SW480 (cell line): ENCODE data around the gene GPANK1.

Experiments
- DNase-seq: peaks from one replicate; pipeline ENCODE4 v3.0.0-alpha.2; 2016; ENCODE audit warnings: low spot score

GPANK1 gene

DNA sequence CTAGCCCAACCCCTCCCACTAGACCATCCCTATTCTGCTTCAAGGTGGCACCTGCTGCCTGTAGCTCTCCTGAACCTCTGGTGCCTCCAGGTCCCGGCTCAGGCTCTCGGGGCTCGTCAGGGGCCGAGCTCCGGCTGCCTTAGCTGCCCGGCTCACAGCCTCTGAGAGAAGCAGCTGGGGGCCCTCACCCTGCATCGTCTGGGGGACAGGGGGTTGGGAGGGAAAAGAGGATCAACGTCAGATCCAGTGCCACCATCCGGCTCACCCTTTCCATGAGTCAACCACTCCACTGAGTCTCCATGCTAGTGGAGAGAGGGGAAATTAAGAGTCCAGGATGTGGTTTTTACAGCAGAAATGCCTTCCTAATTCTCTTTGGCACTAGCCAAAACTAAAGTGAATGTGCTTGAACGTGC, 25.3 kb downstream of the GPANK1 start:
- DNase-seq: no peak

GRCh38 chr6:31639043-31639442, 25.8 kb downstream of the GPANK1 start:
- no peak for DNase-seq

- no peak for DNase-seq
Measured at GRCh38 chr6:31636698-31637596, 27.9 kb downstream of the GPANK1 start.

- DNase-seq: no peak
Measured at GRCh38 chr6:31634969-31635575, 29.7 kb downstream of the GPANK1 start.

DNA sequence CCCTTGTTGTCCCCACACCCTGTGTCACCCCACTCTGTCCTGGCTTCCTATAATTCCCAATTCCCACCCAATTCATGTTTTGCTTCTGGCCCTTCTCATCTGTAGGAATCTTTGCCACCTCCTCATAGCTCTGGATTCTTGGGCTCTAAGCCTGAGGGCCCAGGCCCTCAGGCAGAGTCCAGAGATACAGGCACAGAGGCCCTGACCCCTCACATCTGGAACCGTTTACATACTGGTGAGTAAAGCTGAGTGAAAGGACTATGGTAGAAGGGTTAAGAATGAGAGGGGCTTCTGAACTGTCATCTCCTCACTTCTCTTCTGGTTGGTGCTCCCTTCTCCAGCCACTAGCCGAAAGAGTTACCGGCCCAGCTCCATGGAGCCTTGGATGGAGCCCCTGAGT, 30.7 kb downstream of the GPANK1 start:
- DNase-seq: no peak

- DNase-seq: no peak
Measured at GRCh38 chr6:31633447-31633846, 31.4 kb downstream of the GPANK1 start.

GRCh38 chr6:31632279-31632946, 32.4 kb downstream of the GPANK1 start:
- DNase-seq: no peak

DNA sequence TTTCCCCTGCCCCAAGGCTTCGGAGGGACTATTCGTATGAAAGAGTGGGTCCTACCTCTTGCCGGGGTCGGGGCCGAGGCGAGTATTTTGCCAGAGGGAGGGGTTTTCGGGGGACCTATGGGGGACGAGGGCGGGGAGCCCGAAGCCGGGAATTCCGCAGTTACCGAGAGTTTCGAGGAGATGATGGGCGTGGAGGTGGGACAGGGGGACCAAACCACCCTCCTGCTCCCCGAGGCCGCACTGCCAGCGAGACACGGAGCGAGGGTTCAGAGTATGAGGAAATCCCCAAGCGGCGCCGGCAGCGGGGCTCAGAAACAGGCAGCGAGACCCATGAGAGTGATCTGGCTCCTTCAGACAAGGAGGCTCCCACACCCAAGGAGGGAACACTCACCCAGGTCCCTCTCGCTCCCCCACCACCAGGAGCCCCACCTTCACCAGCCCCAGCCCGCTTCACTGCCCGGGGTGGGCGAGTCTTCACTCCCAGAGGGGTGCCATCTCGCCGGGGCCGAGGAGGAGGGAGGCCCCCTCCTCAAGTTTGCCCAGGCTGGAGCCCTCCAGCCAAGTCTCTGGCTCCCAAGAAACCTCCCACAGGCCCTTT, 33.0 kb downstream of the GPANK1 start:
- DNase-seq: no peak

GRCh38 chr6:31631209-31631608, 33.6 kb downstream of the GPANK1 start:
- no peak for DNase-seq

GRCh38 chr6:31630177-31630934, 34.4 kb downstream of the GPANK1 start:
- DNase-seq: no peak

DNA sequence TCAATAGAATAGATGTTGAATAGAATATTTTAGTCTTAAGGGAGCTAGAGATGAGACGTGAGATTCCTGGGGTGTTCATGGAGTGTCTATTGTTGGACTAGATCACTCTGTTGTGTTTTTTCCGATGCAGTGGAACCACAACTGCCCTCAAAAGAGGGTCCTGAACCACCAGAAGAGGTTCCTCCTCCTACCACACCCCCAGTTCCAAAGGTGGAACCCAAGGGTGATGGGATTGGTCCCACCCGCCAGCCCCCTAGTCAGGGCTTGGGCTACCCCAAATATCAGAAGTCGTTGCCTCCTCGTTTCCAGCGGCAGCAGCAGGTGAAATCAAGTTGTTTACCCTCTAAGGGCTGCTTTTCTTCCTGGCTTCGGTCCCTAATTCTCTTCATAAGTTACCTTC, 35.8 kb downstream of the GPANK1 start:
- no peak for DNase-seq

DNA sequence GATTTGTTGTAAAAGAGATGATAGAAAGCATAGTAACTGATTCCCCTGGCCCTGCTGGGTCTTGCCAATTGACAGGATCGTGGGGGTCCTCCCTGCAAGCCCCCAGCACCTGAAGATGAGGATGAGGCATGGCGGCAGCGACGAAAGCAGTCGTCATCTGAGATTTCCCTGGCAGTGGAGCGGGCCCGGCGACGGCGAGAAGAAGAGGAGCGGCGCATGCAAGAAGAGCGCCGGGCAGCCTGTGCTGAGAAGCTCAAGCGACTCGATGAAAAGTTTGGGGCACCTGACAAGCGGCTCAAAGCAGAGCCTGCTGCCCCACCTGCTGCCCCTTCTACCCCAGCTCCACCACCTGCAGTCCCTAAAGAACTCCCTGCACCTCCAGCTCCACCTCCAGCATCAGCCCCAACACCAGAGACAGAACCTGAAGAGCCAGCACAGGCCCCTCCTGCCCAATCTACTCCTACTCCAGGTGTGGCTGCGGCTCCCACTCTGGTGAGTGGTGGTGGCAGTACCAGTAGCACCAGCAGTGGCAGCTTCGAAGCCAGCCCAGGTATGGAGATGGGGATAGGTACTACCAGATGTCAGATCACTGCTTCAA, 37.0 kb downstream of the GPANK1 start:
- DNase-seq: no peak

GRCh38 chr6:31626952-31627351, 37.8 kb downstream of the GPANK1 start:
- DNase-seq: no peak

GRCh38 chr6:31624070-31624469, 40.7 kb downstream of the GPANK1 start:
- DNase-seq: no peak

DNA sequence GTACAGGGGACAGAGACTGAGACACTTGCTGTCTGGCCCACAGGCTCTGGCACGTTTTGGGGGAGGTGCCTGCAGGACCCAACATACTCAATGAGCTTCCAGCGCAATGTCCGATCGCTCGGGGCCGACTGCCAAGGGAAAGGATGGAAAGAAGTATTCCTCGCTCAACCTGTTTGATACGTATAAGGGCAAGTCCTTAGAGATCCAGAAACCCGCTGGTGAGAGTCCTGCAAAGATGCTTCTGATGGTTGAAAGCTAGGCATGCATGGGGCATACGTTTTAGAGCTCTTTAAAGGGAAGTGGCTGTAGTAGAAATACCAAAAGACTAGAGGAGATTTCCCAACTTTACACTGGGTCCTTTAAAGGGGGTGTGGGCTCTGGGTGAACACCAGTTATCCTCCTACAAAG, 42.1 kb downstream of the GPANK1 start:
- no peak for DNase-seq

- no peak for DNase-seq
Measured at GRCh38 chr6:31621991-31622390, 42.8 kb downstream of the GPANK1 start.

- DNase-seq: no peak
Measured at GRCh38 chr6:31621320-31621939, 43.4 kb downstream of the GPANK1 start.

GRCh38 chr6:31620586-31621319, 44.0 kb downstream of the GPANK1 start, which contains the start of gene PRRC2A:
PRRC2A (plus strand) TSS chr6:31620715; CDS start chr6:31622790, 2,075 bp downstream.
- DNase-seq: peak; percentile 68

DNA sequence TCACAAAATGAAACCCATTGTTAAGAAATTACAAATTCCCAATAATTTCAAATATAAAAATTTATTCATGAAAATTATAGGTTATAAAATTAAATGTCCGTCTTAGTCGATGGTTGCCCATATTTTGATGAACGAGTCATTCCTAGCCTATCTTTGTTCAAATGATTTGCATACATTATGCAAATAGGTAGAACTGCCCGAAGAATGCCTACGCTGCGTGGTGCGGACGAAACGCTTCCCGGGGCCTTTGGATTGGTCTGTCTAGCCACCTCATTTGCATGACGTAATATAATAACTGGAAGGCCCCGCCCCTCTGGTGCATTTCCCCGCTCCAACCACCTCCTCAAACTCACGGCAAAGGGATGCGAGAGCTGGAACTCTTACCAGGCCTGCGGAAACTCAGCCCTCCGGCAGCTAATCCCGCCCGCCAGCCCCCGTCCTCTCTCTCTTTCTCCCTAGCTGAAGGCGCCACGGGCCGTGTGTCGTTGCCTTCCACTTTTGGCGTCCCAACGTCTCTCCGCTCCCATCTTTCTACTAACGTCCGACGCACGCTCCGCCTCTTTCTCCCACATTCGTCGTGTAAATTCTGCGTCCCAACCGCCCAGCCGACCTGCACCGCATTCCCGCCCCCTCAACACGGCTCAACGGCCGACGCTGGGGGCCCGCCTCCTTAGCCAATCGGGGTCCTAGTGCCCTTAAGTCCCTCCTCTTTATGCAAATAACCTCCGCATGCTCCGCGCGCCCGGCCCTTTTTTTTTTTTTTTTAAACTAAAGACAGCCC, 44.8 kb downstream of the GPANK1 start:
- DNase-seq: peak; percentile 98
